ENCODE measurements around the gene VCAM1. TPM values are rescaled to one million over a fixed set of nuclear protein-coding genes. Genes with fewer than 3 reads are reported as not detected.

The VCAM1 gene
- total and polyA plus RNA-seq, 2 donors (not counting 3 experiments of a cell fraction or from before 2014, with no cell fraction given), result 1.8 to 2.3 TPM

DNA sequence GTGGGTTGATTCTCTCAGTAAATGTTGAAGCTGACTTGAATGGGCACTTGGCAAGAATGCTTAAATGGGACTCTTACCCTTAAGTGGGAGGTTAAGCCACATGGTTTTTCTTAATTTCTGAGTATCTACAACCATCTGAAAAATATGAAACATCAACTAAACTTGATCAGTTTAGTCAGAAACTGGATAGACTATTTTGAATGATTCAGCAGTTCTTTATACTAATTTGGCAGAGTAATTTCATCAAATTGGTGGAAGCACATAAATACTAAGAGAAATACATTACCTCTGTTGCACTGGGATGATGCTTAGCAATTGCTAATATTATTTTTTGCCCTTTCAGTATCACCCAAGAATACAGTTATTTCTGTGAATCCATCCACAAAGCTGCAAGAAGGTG, 4.7 kb downstream of the VCAM1 start:
- dilution Hi-C loops (cut with MboI; ENCODE audit: extremely low pct_ligation_motif_present, low sequenced_read_pairs), result no loop called here
- Histone ChIP-seq H3K27me3 (ENCODE audit: control insufficient read depth in 2 of 2, insufficient read depth in 2 of 2, low read length in 2 of 2) (no peaks in the 10 kb centered on the region), H3K9me3 (replicated peaks; ENCODE audit: control insufficient read depth, insufficient read depth, low read length) (no peaks in the 10 kb centered on the region), H3K9ac (replicated peaks; ENCODE audit: extremely low read depth, insufficient read depth, low read length) (no peak overlapping the region), H3K4me3 (replicated peaks in 1 of 3; ENCODE audit: insufficient read depth in 1 of 3, low read depth in 1 of 3, low read length in 3 of 3) (no peak overlapping the region), H3K27ac (ENCODE audit: insufficient read depth, low read depth, low read length) (no peak overlapping the region), H3K4me1 (ENCODE audit: control insufficient read depth, extremely low read depth, insufficient read depth, low read length) (peaks cover 1% of the 10 kb centered on the region), H2AFZ (ENCODE audit: low read depth, low read length) (no peak overlapping the region), H4K20me1 (replicated peaks; ENCODE audit: control insufficient read depth, extremely low read depth, insufficient read depth, low read length) (no peaks in the 10 kb centered on the region), H3K9me1 (replicated peaks; ENCODE audit: control insufficient read depth, extremely low read depth, insufficient read depth, low read length) (no peaks in the 10 kb centered on the region), H3K4me2 (ENCODE audit: insufficient read depth, low read length) (no peak overlapping the region), H3K36me3 (ENCODE audit: control insufficient read depth in 2 of 2, extremely low read depth in 1 of 2, insufficient read depth in 2 of 2, low read length in 2 of 2) (no peaks in the 10 kb centered on the region), H3K79me2 (ENCODE audit: control insufficient read depth, insufficient read depth, low read length) (no peaks in the 10 kb centered on the region)
- TF ChIP-seq POLR2A (IDR thresholded peaks at IDR 0.05; ENCODE audit: low read depth, low read length) (no peak), GATA2 (IDR thresholded peaks at IDR 0.05; ENCODE audit: insufficient read depth, insufficient read length, low read depth, low read length) (no peak)
- no peak for DNase-seq (ENCODE audit: low read depth, low spot score)
- intact Hi-C loops (cut with micrococcal nuclease), result no loop called here
- POLR2A ChIA-PET, result no interaction called here
- no TSS peak for BruUV-seq (replicated peaks)
- CTCF ChIA-PET, result no interaction called here
- FAIRE-seq, result no peak

- no peaks in the 10 kb centered on the region for H3K36me3 ChIP-seq (ENCODE audit: control insufficient read depth in 2 of 2, extremely low read depth in 1 of 2, insufficient read depth in 2 of 2, low read length in 2 of 2)
- POLR2A ChIA-PET, result no interaction called here
- intact Hi-C loops (cut with micrococcal nuclease) (no loop called here), dilution Hi-C loops (cut with MboI; ENCODE audit: extremely low pct_ligation_motif_present, low sequenced_read_pairs) (no loop called here)
- no peak overlapping the region for H3K9ac ChIP-seq (replicated peaks; ENCODE audit: extremely low read depth, insufficient read depth, low read length)
- TF ChIP-seq GATA2 (IDR thresholded peaks at IDR 0.05; ENCODE audit: insufficient read depth, insufficient read length, low read depth, low read length), result no peak
- TF ChIP-seq, protein P1, sequence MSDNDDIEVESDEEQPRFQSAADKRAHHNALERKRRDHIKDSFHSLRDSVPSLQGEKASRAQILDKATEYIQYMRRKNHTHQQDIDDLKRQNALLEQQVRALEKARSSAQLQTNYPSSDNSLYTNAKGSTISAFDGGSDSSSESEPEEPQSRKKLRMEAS (IDR thresholded peaks at IDR 0.05; ENCODE audit: insufficient read depth, insufficient read length), result no peak
- H3K79me2 ChIP-seq (ENCODE audit: control insufficient read depth, insufficient read depth, low read length), result no peaks in the 10 kb centered on the region
- DNase-seq (ENCODE audit: low read depth, low spot score) (no peak), FAIRE-seq (no peak)
- H3K9me1 ChIP-seq (replicated peaks; ENCODE audit: control insufficient read depth, extremely low read depth, insufficient read depth, low read length), result no peaks in the 10 kb centered on the region
- no TSS peak for BruUV-seq (replicated peaks)
- no peaks in the 10 kb centered on the region for H4K20me1 ChIP-seq (replicated peaks; ENCODE audit: control insufficient read depth, extremely low read depth, insufficient read depth, low read length)
- peaks cover 8% of the 10 kb centered on the region for H3K4me1 ChIP-seq (ENCODE audit: control insufficient read depth, extremely low read depth, insufficient read depth, low read length)
- no peak overlapping the region for H3K27ac ChIP-seq (ENCODE audit: insufficient read depth, low read depth, low read length)
- no peak overlapping the region for H2AFZ ChIP-seq (ENCODE audit: low read depth, low read length)
- no peaks in the 10 kb centered on the region for H3K27me3 ChIP-seq (ENCODE audit: control insufficient read depth in 2 of 2, insufficient read depth in 2 of 2, low read length in 2 of 2)
- CTCF ChIA-PET, result no interaction called here
- no peak overlapping the region for H3K4me2 ChIP-seq (ENCODE audit: insufficient read depth, low read length)
- H3K4me3 ChIP-seq (replicated peaks in 1 of 3; ENCODE audit: insufficient read depth in 1 of 3, low read depth in 1 of 3, low read length in 3 of 3), result no peak overlapping the region
- H3K9me3 ChIP-seq (replicated peaks; ENCODE audit: control insufficient read depth, insufficient read depth, low read length), result no peaks in the 10 kb centered on the region
These were observed 10.6 kb downstream of the VCAM1 start for GRCh38 chr1:100730130-100730529.
